Neural cell (in vitro differentiated cells): ENCODE measurements around the gene FRY.

ENCODE experiments used
- EP300 ChIP-seq: fragments of 450-650 bp; conservative IDR thresholded peaks from 2 replicates; pipeline ENCODE4 v1.6.1; 2014; ENCODE audit warnings: antibody characterized with exemption, mild to moderate bottlenecking, moderate library complexity; ENCODE audit not compliant: poor library complexity, severe bottlenecking
- EZH2 ChIP-seq: fragments of 200-600, 300-800 bp; shearing (Covaris generic), sonication (generic); IDR thresholded peaks from 2 replicates; pipeline ENCODE4 v1.6.1; 2014; ENCODE audit warnings: antibody characterized with exemption, low read length, borderline replicate concordance, mild to moderate bottlenecking; ENCODE audit not compliant: insufficient read depth, poor library complexity, severe bottlenecking
- REST ChIP-seq: IDR thresholded peaks from 2 replicates; pipeline ENCODE4 v1.6.1; 2012; ENCODE audit warnings: borderline replicate concordance
- SMC3 ChIP-seq: fragments of 450-650 bp; conservative IDR thresholded peaks from 2 replicates; pipeline ENCODE4 v1.6.1; 2014; ENCODE audit warnings: antibody characterized with exemption, mild to moderate bottlenecking, moderate library complexity; ENCODE audit not compliant: poor library complexity
- TF ChIP-seq, protein P1 (sequence below): fragments of 450-650 bp; IDR thresholded peaks from 2 replicates; pipeline ENCODE4 v1.5.1; 2014; ENCODE audit warnings: antibody characterized with exemption, mild to moderate bottlenecking, moderate library complexity; ENCODE audit not compliant: poor library complexity, severe bottlenecking

GRCh38 chr13:31997641-31998040, 33.9 kb upstream of the FRY start:
- TF ChIP-seq SMC3 (no peak), REST (no peak), EP300 (no peak), EZH2 (no peak)
- TF ChIP-seq, protein P1, sequence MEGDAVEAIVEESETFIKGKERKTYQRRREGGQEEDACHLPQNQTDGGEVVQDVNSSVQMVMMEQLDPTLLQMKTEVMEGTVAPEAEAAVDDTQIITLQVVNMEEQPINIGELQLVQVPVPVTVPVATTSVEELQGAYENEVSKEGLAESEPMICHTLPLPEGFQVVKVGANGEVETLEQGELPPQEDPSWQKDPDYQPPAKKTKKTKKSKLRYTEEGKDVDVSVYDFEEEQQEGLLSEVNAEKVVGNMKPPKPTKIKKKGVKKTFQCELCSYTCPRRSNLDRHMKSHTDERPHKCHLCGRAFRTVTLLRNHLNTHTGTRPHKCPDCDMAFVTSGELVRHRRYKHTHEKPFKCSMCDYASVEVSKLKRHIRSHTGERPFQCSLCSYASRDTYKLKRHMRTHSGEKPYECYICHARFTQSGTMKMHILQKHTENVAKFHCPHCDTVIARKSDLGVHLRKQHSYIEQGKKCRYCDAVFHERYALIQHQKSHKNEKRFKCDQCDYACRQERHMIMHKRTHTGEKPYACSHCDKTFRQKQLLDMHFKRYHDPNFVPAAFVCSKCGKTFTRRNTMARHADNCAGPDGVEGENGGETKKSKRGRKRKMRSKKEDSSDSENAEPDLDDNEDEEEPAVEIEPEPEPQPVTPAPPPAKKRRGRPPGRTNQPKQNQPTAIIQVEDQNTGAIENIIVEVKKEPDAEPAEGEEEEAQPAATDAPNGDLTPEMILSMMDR, result no peak
